K562 (cell line): ENCODE results near the gene CENPU. TPM values are rescaled to one million over a fixed set of nuclear protein-coding genes. Genes with fewer than 3 reads are reported as not detected.

Source experiments
- ATAC-seq: fragments of 200-7000 bp; cut with Tn5 transposase; 3 replicates; pipeline ENCODE4 v1.9.1; 2020; ENCODE audit warnings: moderate library complexity
- BruUV-seq: library from RNA; stranded (reverse); fragments of 400-500 nt; replicated peaks from 2 replicates; lab custom pipeline; 2021; lab: Mats Ljungman, UMichigan
- CTCF ChIA-PET: fragments of 300-600 bp; formaldehyde crosslinking; extraction: SDS; loops from one replicate; lab custom pipeline; 2021; ENCODE audit warnings: low intra/inter-chr PET ratio; lab: Yijun Ruan, JAX
- POLR2A ChIA-PET: fragments of 300-600, 350-650 bp; sonication (Branson Sonifier 250); formaldehyde crosslinking; extraction: SDS; loops from one replicate; lab custom pipeline; 2021; ENCODE audit warnings: antibody characterized with exemption, inconsistent platforms; lab: Yijun Ruan, JAX
- DNase-seq, 4 experiments: peaks; one replicate each; pipeline versions ENCODE4 v3.0.0 to v3.0.0-alpha.2; 2011 to 2018; ENCODE audit warnings: low spot score in 3 of 4, mixed read lengths in 3 of 4; ENCODE audit errors: extremely low read depth in 1 of 4
- FAIRE-seq: peaks from 2 replicates; lab custom pipeline; 2011; peaks lifted over from hg19 to GRCh38; lab: Jason Lieb, UNC
- H2AFZ ChIP-seq: 2 replicates; pipeline ENCODE4 v1.6.0; 2011; ENCODE audit warnings: low read depth, low read length, control low read depth, inconsistent platforms
- H3K27ac ChIP-seq: fragments of 200-600 bp; 3 replicates; pipeline ENCODE4 v1.8.0; 2011; ENCODE audit warnings: low read depth, mild to moderate bottlenecking, control low read depth, inconsistent platforms, low read length, moderate library complexity, mixed read lengths; ENCODE audit errors: extremely low read depth
- H3K27me3 ChIP-seq, 2 experiments: fragments of 300-600 bp in 1 of 2; 2 replicates in 1 of 2; 3 replicates in 1 of 2; pipeline versions ENCODE4 v1.6.0 to v1.8.0; 2011; ENCODE audit warnings: inconsistent platforms in 2 of 2, low read length in 2 of 2, mild to moderate bottlenecking in 1 of 2, mixed read lengths in 1 of 2, moderate library complexity in 1 of 2; ENCODE audit not compliant: control insufficient read depth in 2 of 2, insufficient read depth in 2 of 2
- H3K36me3 ChIP-seq: fragments of 300-600 bp; 3 replicates; pipeline ENCODE4 v1.8.0; 2011; ENCODE audit warnings: mild to moderate bottlenecking, low read length, inconsistent platforms; ENCODE audit not compliant: control insufficient read depth, insufficient read depth
- H3K4me1 ChIP-seq, 2 experiments: fragments of 200-600 bp in 1 of 2; replicated peaks in 1 of 2; 2 replicates in 1 of 2; 3 replicates in 1 of 2; pipeline versions ENCODE4 v1.5.1 to v1.8.0; 2011; ENCODE audit warnings: inconsistent platforms in 2 of 2, low read length in 2 of 2, mild to moderate bottlenecking in 1 of 2, mixed read lengths in 1 of 2, moderate library complexity in 1 of 2; ENCODE audit not compliant: control insufficient read depth in 2 of 2, insufficient read depth in 2 of 2
- H3K4me2 ChIP-seq: 2 replicates; pipeline ENCODE4 v1.6.1; 2011; ENCODE audit warnings: low read length, control low read depth, inconsistent platforms, mixed read lengths; ENCODE audit not compliant: insufficient read depth
- H3K4me3 ChIP-seq: fragments of 200-600 bp; sonication (generic), shearing (Covaris generic); 2 replicates; pipeline ENCODE4 v1.5.1; 2016; ENCODE audit warnings: control low read depth, inconsistent platforms
- H3K79me2 ChIP-seq: fragments of 200-600 bp; 3 replicates; pipeline ENCODE4 v1.8.0; 2011; ENCODE audit warnings: low read length, inconsistent platforms; ENCODE audit not compliant: control insufficient read depth, insufficient read depth
- H3K9ac ChIP-seq, 2 experiments: 2 replicates each; pipeline versions ENCODE4 v1.6.0 to v1.6.1; 2011; ENCODE audit warnings: low read depth in 2 of 2, low read length in 2 of 2, control low read depth in 1 of 2, inconsistent platforms in 1 of 2, mild to moderate bottlenecking in 1 of 2, mixed read lengths in 1 of 2; ENCODE audit not compliant: insufficient read depth in 1 of 2
- H3K9me1 ChIP-seq: one replicate; pipeline ENCODE4 v1.6.0; 2011; ENCODE audit warnings: inconsistent platforms, mild to moderate bottlenecking, low read length, moderate library complexity; ENCODE audit not compliant: control insufficient read depth, insufficient read depth
- H3K9me3 ChIP-seq: replicated peaks from 2 replicates; pipeline ENCODE4 v1.5.1; 2011; ENCODE audit warnings: low read depth, low read length, inconsistent platforms; ENCODE audit not compliant: control insufficient read depth, insufficient read depth
- H4K20me1 ChIP-seq: replicated peaks from 2 replicates; pipeline ENCODE4 v1.6.1; 2011; ENCODE audit warnings: low read length, inconsistent platforms, mixed read lengths; ENCODE audit not compliant: control insufficient read depth, insufficient read depth
- ARNT ChIP-seq, 2 experiments: fragments of 450-650 bp; IDR thresholded peaks; 2 replicates each; pipeline ENCODE4 v1.6.1; 2016; ENCODE audit warnings: mild to moderate bottlenecking in 1 of 2
- CEBPB ChIP-seq: fragments of 450-650 bp; IDR thresholded peaks from 2 replicates; pipeline ENCODE4 v1.6.1; 2016; ENCODE audit warnings: missing genetic modification characterization, missing compliant biosample characterization
- NCOA2 ChIP-seq, 2 experiments: fragments of 450-650 bp; IDR thresholded peaks; 2 replicates each; pipeline ENCODE4 v1.6.1; 2018; ENCODE audit warnings: mild to moderate bottlenecking in 2 of 2, moderate library complexity in 1 of 2; ENCODE audit not compliant: partially characterized antibody in 2 of 2
- NR1H2 ChIP-seq: sonication (generic); formaldehyde crosslinking; IDR thresholded peaks from 2 replicates; pipeline ENCODE4 v1.4.0; 2020; ENCODE audit warnings: mild to moderate bottlenecking, missing genetic modification reagents
- NR2C2 ChIP-seq, 2 experiments: fragments of 200-800 bp in 1 of 2; sonication (Bioruptor generic) in 1 of 2; sonication (generic) in 1 of 2; formaldehyde crosslinking in 1 of 2; IDR thresholded peaks; 2 replicates each; pipeline versions ENCODE4 v1.6.1 to v1.8.0; 2016 to 2022; ENCODE audit warnings: mild to moderate bottlenecking in 1 of 2, missing compliant biosample characterization in 1 of 2, missing genetic modification characterization in 1 of 2, missing genetic modification reagents in 1 of 2
- SRSF1 ChIP-seq: fragments of 200-400 bp; formaldehyde crosslinking; IDR thresholded peaks from 2 replicates; pipeline ENCODE4 v1.6.1; 2017; ENCODE audit warnings: mild to moderate bottlenecking, low read depth, low read length, moderate library complexity
- THRA ChIP-seq: fragments of 450-650 bp; IDR thresholded peaks from 2 replicates; pipeline ENCODE4 v1.6.1; 2017; ENCODE audit warnings: mild to moderate bottlenecking, moderate library complexity
- THRAP3 ChIP-seq: fragments of 450-650 bp; IDR thresholded peaks from 2 replicates; pipeline ENCODE4 v1.6.1; 2016; ENCODE audit warnings: mild to moderate bottlenecking, inconsistent platforms, borderline replicate concordance
- UBTF ChIP-seq, 2 experiments: IDR thresholded peaks; 2 replicates each; pipeline ENCODE4 v1.6.1; 2012; ENCODE audit warnings: improper control_type of control experiment in 2 of 2, low read depth in 2 of 2, low read length in 2 of 2, borderline replicate concordance in 1 of 2
- ZFP91 ChIP-seq: sonication (generic); formaldehyde crosslinking; IDR thresholded peaks from 2 replicates; pipeline ENCODE4 v1.8.0; 2022; ENCODE audit warnings: mild to moderate bottlenecking, missing genetic modification reagents
- ZNF639 ChIP-seq, 2 experiments: fragments of 200-800 bp in 1 of 2; sonication (Bioruptor generic) in 1 of 2; sonication (generic) in 1 of 2; formaldehyde crosslinking in 1 of 2; IDR thresholded peaks in 1 of 2; conservative IDR thresholded peaks in 1 of 2; 2 replicates each; pipeline versions ENCODE4 v1.5.0 to v1.6.1; 2016 to 2020; ENCODE audit warnings: missing compliant biosample characterization in 1 of 2, missing genetic modification characterization in 1 of 2, missing genetic modification reagents in 1 of 2
- WGBS: fragments of 100-300 bp; shearing (Covaris generic); methylation state at CpG from one replicate; pipeline ENCODE4 v1.1.6; 2016; ENCODE audit warnings: low coverage, mixed read lengths; ENCODE audit not compliant: insufficient coverage; ENCODE audit errors: missing lambda C conversion rate; 5-methylcytosine and 5-hydroxymethylcytosine counted together
- in situ Hi-C: fragments of 300-500 bp; cut with MboI; formaldehyde crosslinking; loops from 4 replicates; pipeline ENCODE4 v1.15.0; 2018; ENCODE audit warnings: inconsistent platforms, mixed read lengths
- intact Hi-C: fragments of 100-400 bp; cut with micrococcal nuclease; formaldehyde crosslinking; loops from 2 replicates; pipeline ENCODE4 v1.14.2; 2022
- polyA plus RNA-seq, 8 experiments: library from polyadenylated mRNA; depleted of rRNA in 4 of 8; stranded (reverse) in 5 of 8; unstranded in 3 of 8; fragments of >200 nt; fragmentation: Nextera tagmentation in 2 of 8; fragmentation: Illumina TruSeq in 1 of 8; extraction: Ambion mirVana in 2 of 8; extraction: Trizol in 1 of 8; gene quantifications; 2 replicates each; pipeline versions ENCODE4 v1.2.1 to v1.2.3, GENCODE V29; 2011 to 2014; ENCODE audit warnings: inconsistent platforms in 1 of 8, missing spikeins in 1 of 8
- total RNA-seq, 7 experiments: library from RNA; depleted of rRNA in 6 of 7; stranded (reverse); fragments of >200 nt in 6 of 7; fragmentation: Illumina TruSeq in 2 of 7; extraction: Trizol in 2 of 7; gene quantifications; 2 replicates each; pipeline versions ENCODE4 v1.2.1 to v1.2.3, GENCODE V29; 2011 to 2021; ENCODE audit warnings: low replicate concordance in 1 of 7

CENPU gene
- total and polyA plus RNA-seq, 9 of the 15 experiments (the other 6 are each of a cell fraction or from before 2014, with no cell fraction given), result 39.4 to 98.7 (median 84.3) TPM

GRCh38 chr4:184776821-184777220 lies 42.9 kb upstream of the CENPU start (continued):
- TF ChIP-seq CEBPB (tag), result no peak

GRCh38 chr4:184775854-184776555 lies 42.1 kb upstream of the CENPU start:
- CTCF ChIA-PET, result no interaction called here
- no peaks in the 10 kb centered on the region for H3K9me3 ChIP-seq
- intact Hi-C loops, result no loop called here
- H2AFZ ChIP-seq, result no peak overlapping the region
- H3K4me1 ChIP-seq, result no peaks in the 10 kb centered on the region
- H4K20me1 ChIP-seq, result no peaks in the 10 kb centered on the region
- no peak overlapping the region for H3K4me3 ChIP-seq
- POLR2A ChIA-PET, result no interaction called here
- no TSS peak for BruUV-seq
- no peaks in the 10 kb centered on the region for H3K9me1 ChIP-seq
- in situ Hi-C loops, result no loop called here
- H3K27me3 ChIP-seq, result no peaks in the 10 kb centered on the region
- no peak overlapping the region for H3K4me2 ChIP-seq
- H3K27ac ChIP-seq, result no peak overlapping the region
- no peak overlapping the region for H3K9ac ChIP-seq
- FAIRE-seq (no peak), DNase-seq (no peak), ATAC-seq (no peak)
- no peaks in the 10 kb centered on the region for H3K36me3 ChIP-seq
- 60% methylated on average over 13 of the region's 13 CpGs for WGBS
- H3K79me2 ChIP-seq, result no peaks in the 10 kb centered on the region
- TF ChIP-seq UBTF (IDR thresholded peaks at IDR 0.05; ENCODE audit: borderline replicate concordance in 1 of 2, low read depth in 2 of 2, low read length in 2 of 2) (no peak), THRAP3 (no peak), THRA (no peak), ZFP91 (no peak), SRSF1 (no peak), NCOA2 (IDR thresholded peaks at IDR 0.05; ENCODE audit: partially characterized antibody in 2 of 2) (no peak), NR1H2 (CRISPR knock-in tag) (no peak), ZNF639 (CRISPR knock-in tag; conservative IDR thresholded peaks at IDR 0.05 in 1 of 2, IDR thresholded peaks at IDR 0.05 in 1 of 2) (no peak), NR2C2 (CRISPR knock-in tag; IDR thresholded peaks at IDR 0.05) (no peak), NR2C2 (tag; IDR thresholded peaks at IDR 0.05) (no peak), ARNT (IDR thresholded peaks at IDR 0.05) (no peak)
